Skeletal muscle satellite cell (primary cell): ENCODE results near the gene LMO7.

Experiments
- H3K27me3 ChIP-seq: 2 replicates; pipeline ENCODE4 v1.7.0; 2013; ENCODE audit warnings: low read length; ENCODE audit not compliant: control insufficient read depth, insufficient read depth
- H3K36me3 ChIP-seq: 2 replicates; pipeline ENCODE4 v1.7.0; 2013; ENCODE audit warnings: mild to moderate bottlenecking, control low read depth, low read length; ENCODE audit not compliant: insufficient read depth
- H3K4me1 ChIP-seq: 2 replicates; pipeline ENCODE4 v1.7.0; 2013; ENCODE audit warnings: low read length; ENCODE audit not compliant: control insufficient read depth, insufficient read depth
- H3K4me2 ChIP-seq: 2 replicates; pipeline ENCODE4 v1.7.0; 2013; ENCODE audit warnings: mild to moderate bottlenecking, low read length
- H3K4me3 ChIP-seq: 2 replicates; pipeline ENCODE4 v1.7.0; 2013; ENCODE audit warnings: low read length
- H3K9ac ChIP-seq: 2 replicates; pipeline ENCODE4 v1.7.0; 2013; ENCODE audit warnings: mild to moderate bottlenecking, low read depth, low read length, moderate library complexity
- H3K9me3 ChIP-seq: replicated peaks from 2 replicates; pipeline ENCODE4 v1.7.0; 2013; ENCODE audit warnings: mild to moderate bottlenecking, control low read depth, low read length

Gene LMO7

GRCh38 chr13:75628801-75629200, 7.3 kb upstream of the LMO7 start:
- H3K4me2 ChIP-seq, result no peak overlapping the region

GRCh38 chr13:75633285-75633684, 2.8 kb upstream of the LMO7 start:
- H3K4me1 ChIP-seq, result peaks cover 41% of the 10 kb centered on the region
- no peaks in the 10 kb centered on the region for H3K27me3 ChIP-seq
- no peaks in the 10 kb centered on the region for H3K9me3 ChIP-seq
- H3K4me3 ChIP-seq, result no peak overlapping the region
- peaks cover 19% of the 10 kb centered on the region for H3K36me3 ChIP-seq
- peak overlapping the region; percentile 59 for H3K9ac ChIP-seq
- peak overlapping the region; percentile 46 for H3K4me2 ChIP-seq

More at GRCh38 chr13:75628801-75629200, 7.3 kb upstream of the LMO7 start:
- H3K36me3 ChIP-seq, result peaks cover 28% of the 10 kb centered on the region
- H3K4me1 ChIP-seq, result peaks cover 39% of the 10 kb centered on the region
- no peaks in the 10 kb centered on the region for H3K9me3 ChIP-seq
- H3K27me3 ChIP-seq, result no peaks in the 10 kb centered on the region
- H3K4me3 ChIP-seq, result no peak overlapping the region
- no peak overlapping the region for H3K9ac ChIP-seq

- H3K4me1 ChIP-seq, result peaks cover 42% of the 10 kb centered on the region
- H3K36me3 ChIP-seq, result peaks cover 17% of the 10 kb centered on the region
- H3K9me3 ChIP-seq, result no peaks in the 10 kb centered on the region
- peak overlapping the region; percentile 88 for H3K4me2 ChIP-seq
- H3K27me3 ChIP-seq, result no peaks in the 10 kb centered on the region
- peak overlapping the region; percentile 97 for H3K4me3 ChIP-seq
- peak overlapping the region; percentile 93 for H3K9ac ChIP-seq
These were observed 866 bp upstream of the LMO7 start for GRCh38 chr13:75635101-75635827.

GRCh38 chr13:75636436-75637180, 478 bp downstream of the LMO7 start:
- Histone ChIP-seq H3K36me3 (peaks cover 25% of the 10 kb centered on the region), H3K4me3 (peak overlapping the region; percentile 97), H3K4me1 (peaks cover 51% of the 10 kb centered on the region), H3K9me3 (no peaks in the 10 kb centered on the region), H3K4me2 (peak overlapping the region; percentile 85), H3K9ac (peak overlapping the region; percentile 93), H3K27me3 (no peaks in the 10 kb centered on the region)

- Histone ChIP-seq H3K4me3 (peak overlapping the region; percentile 97), H3K9ac (peak overlapping the region; percentile 93), H3K4me2 (peak overlapping the region; percentile 85), H3K36me3 (peaks cover 30% of the 10 kb centered on the region), H3K9me3 (no peaks in the 10 kb centered on the region), H3K27me3 (no peaks in the 10 kb centered on the region), H3K4me1 (peaks cover 45% of the 10 kb centered on the region)
These were observed 1.1 kb downstream of the LMO7 start for GRCh38 chr13:75637181-75637750.

- Histone ChIP-seq H3K9me3 (no peaks in the 10 kb centered on the region), H3K36me3 (peaks cover 48% of the 10 kb centered on the region), H3K27me3 (no peaks in the 10 kb centered on the region), H3K9ac (peak overlapping the region; percentile 93), H3K4me3 (peak overlapping the region; percentile 97), H3K4me1 (peaks cover 41% of the 10 kb centered on the region), H3K4me2 (peak overlapping the region; percentile 85)
These were observed 3.3 kb downstream of the LMO7 start for GRCh38 chr13:75639454-75639853.

GRCh38 chr13:75641026-75641425, 4.9 kb downstream of the LMO7 start:
- Histone ChIP-seq H3K4me3 (peak overlapping the region; percentile 97), H3K36me3 (peaks cover 59% of the 10 kb centered on the region), H3K4me1 (peaks cover 56% of the 10 kb centered on the region), H3K4me2 (peak overlapping the region; percentile 85), H3K9me3 (no peaks in the 10 kb centered on the region), H3K27me3 (no peaks in the 10 kb centered on the region), H3K9ac (no peak overlapping the region)

GRCh38 chr13:75643182-75643581, 7.1 kb downstream of the LMO7 start:
- H3K4me3 ChIP-seq, result no peak overlapping the region
- peak overlapping the region; percentile 40 for H3K4me2 ChIP-seq
- H3K4me1 ChIP-seq, result peaks cover 72% of the 10 kb centered on the region
- peaks cover 74% of the 10 kb centered on the region for H3K36me3 ChIP-seq
- no peak overlapping the region for H3K9ac ChIP-seq
- no peaks in the 10 kb centered on the region for H3K27me3 ChIP-seq
- H3K9me3 ChIP-seq, result no peaks in the 10 kb centered on the region

GRCh38 chr13:75643693-75644092, 7.6 kb downstream of the LMO7 start:
- Histone ChIP-seq H3K9ac (no peak overlapping the region), H3K36me3 (peaks cover 76% of the 10 kb centered on the region), H3K27me3 (no peaks in the 10 kb centered on the region), H3K4me3 (no peak overlapping the region), H3K4me2 (peak overlapping the region; percentile 3), H3K4me1 (peaks cover 77% of the 10 kb centered on the region), H3K9me3 (no peaks in the 10 kb centered on the region)

- no peaks in the 10 kb centered on the region for H3K27me3 ChIP-seq
- H3K36me3 ChIP-seq, result peaks cover 87% of the 10 kb centered on the region
- no peak overlapping the region for H3K4me2 ChIP-seq
- H3K4me3 ChIP-seq, result no peak overlapping the region
- peaks cover 70% of the 10 kb centered on the region for H3K4me1 ChIP-seq
- no peaks in the 10 kb centered on the region for H3K9me3 ChIP-seq
- H3K9ac ChIP-seq, result no peak overlapping the region
These were observed 9.0 kb downstream of the LMO7 start for GRCh38 chr13:75645141-75645540.

GRCh38 chr13:75647126-75647784, 11.1 kb downstream of the LMO7 start:
- Histone ChIP-seq H3K4me2 (peak overlapping the region; percentile 9), H3K36me3 (peaks cover 75% of the 10 kb centered on the region), H3K27me3 (no peaks in the 10 kb centered on the region), H3K9me3 (no peaks in the 10 kb centered on the region), H3K9ac (peak overlapping the region; percentile 1), H3K4me1 (peaks cover 57% of the 10 kb centered on the region), H3K4me3 (no peak overlapping the region)
